Epithelial cell of proximal tubule (primary cell): ENCODE measurements around the gene THRSP. TPM values are rescaled to one million over a fixed set of nuclear protein-coding genes. Genes with fewer than 3 reads are reported as not detected.
"Not testable (repeated sequence)": the region's sequence is repeated elsewhere in the genome, so short reads cannot be mapped to it uniquely, and the experiment has no call there.

ENCODE experiments used
- DNase-seq: peaks from one replicate; pipeline ENCODE4 v3.0.0-alpha.2; 2011; ENCODE audit warnings: low read depth
- H3K4me3 ChIP-seq: 2 replicates; pipeline ENCODE4 v1.5.1; 2011; ENCODE audit warnings: low read depth, mild to moderate bottlenecking, low read length
- total RNA-seq: library from RNA; depleted of rRNA; stranded (reverse); fragments of >200 nt; gene quantifications from 2 replicates; pipeline ENCODE4 v1.2.3, GENCODE V29; 2015
- TF ChIP-seq, protein P1 (sequence below): conservative IDR thresholded peaks from 2 replicates; pipeline ENCODE4 v1.5.1; 2012; ENCODE audit warnings: low read depth, mild to moderate bottlenecking, low read length

The THRSP gene
- total RNA-seq, 1 donor from 2014 or later, result not detected

GRCh38 chr11:78069465-78069864 lies 5.8 kb downstream of the THRSP start:
- no peak overlapping the region for H3K4me3 ChIP-seq

GRCh38 chr11:78070621-78071020 lies 7.0 kb downstream of the THRSP start:
- TF ChIP-seq, protein P1, sequence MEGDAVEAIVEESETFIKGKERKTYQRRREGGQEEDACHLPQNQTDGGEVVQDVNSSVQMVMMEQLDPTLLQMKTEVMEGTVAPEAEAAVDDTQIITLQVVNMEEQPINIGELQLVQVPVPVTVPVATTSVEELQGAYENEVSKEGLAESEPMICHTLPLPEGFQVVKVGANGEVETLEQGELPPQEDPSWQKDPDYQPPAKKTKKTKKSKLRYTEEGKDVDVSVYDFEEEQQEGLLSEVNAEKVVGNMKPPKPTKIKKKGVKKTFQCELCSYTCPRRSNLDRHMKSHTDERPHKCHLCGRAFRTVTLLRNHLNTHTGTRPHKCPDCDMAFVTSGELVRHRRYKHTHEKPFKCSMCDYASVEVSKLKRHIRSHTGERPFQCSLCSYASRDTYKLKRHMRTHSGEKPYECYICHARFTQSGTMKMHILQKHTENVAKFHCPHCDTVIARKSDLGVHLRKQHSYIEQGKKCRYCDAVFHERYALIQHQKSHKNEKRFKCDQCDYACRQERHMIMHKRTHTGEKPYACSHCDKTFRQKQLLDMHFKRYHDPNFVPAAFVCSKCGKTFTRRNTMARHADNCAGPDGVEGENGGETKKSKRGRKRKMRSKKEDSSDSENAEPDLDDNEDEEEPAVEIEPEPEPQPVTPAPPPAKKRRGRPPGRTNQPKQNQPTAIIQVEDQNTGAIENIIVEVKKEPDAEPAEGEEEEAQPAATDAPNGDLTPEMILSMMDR, result no peak
- H3K4me3 ChIP-seq, result no peak overlapping the region
- DNase-seq, result no peak

More at GRCh38 chr11:78069465-78069864, 5.8 kb downstream of the THRSP start:
- TF ChIP-seq, protein P1, result no peak
- no peak for DNase-seq

GRCh38 chr11:78071717-78072116 lies 8.1 kb downstream of the THRSP start:
- DNase-seq, result no peak
- TF ChIP-seq, protein P1, result no peak
- no peak overlapping the region for H3K4me3 ChIP-seq

- TF ChIP-seq, protein P1, result no peak
- H3K4me3 ChIP-seq, result no peak overlapping the region
- no peak for DNase-seq
These were observed 8.8 kb downstream of the THRSP start for GRCh38 chr11:78072455-78072854.

DNA sequence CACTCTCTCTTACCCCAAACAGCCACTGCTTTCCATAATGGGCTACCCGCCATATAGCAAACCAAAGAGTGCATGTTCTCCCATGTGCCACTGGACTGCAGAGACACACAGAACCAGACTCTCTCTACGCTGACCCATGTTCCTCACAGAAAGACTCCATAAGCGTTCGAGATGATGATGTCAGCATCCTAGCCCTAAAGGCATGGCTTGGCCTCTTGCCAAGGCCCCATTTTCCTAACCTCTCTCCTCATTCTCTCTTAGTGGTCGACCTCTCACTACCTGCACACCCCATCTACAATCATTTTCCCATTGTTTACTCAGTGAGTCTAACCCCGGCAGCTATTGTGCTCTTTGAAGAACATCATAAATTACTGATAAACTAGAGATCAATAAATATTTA lies 11.1 kb downstream of the THRSP start:
- no peak overlapping the region for H3K4me3 ChIP-seq
- TF ChIP-seq, protein P1, result no peak
- DNase-seq, result no peak

GRCh38 chr11:78076733-78077403 lies 13.2 kb downstream of the THRSP start:
- no peak for DNase-seq
- H3K4me3 ChIP-seq, result no peak overlapping the region
- TF ChIP-seq, protein P1, result no peak

GRCh38 chr11:78077592-78077991 lies 13.9 kb downstream of the THRSP start:
- DNase-seq, H3K4me3 ChIP-seq: not testable (repeated sequence)
